NCI-H69 (cell line): ENCODE measurements around the gene EFHC1.
"Not testable (repeated sequence)": the region's sequence is repeated elsewhere in the genome, so short reads cannot be mapped to it uniquely, and the experiment has no call there.

Experiments
- DNase-seq: peaks from one replicate; lab custom pipeline; 2025; lab: John Stamatoyannopoulos, UW

The EFHC1 gene

DNA sequence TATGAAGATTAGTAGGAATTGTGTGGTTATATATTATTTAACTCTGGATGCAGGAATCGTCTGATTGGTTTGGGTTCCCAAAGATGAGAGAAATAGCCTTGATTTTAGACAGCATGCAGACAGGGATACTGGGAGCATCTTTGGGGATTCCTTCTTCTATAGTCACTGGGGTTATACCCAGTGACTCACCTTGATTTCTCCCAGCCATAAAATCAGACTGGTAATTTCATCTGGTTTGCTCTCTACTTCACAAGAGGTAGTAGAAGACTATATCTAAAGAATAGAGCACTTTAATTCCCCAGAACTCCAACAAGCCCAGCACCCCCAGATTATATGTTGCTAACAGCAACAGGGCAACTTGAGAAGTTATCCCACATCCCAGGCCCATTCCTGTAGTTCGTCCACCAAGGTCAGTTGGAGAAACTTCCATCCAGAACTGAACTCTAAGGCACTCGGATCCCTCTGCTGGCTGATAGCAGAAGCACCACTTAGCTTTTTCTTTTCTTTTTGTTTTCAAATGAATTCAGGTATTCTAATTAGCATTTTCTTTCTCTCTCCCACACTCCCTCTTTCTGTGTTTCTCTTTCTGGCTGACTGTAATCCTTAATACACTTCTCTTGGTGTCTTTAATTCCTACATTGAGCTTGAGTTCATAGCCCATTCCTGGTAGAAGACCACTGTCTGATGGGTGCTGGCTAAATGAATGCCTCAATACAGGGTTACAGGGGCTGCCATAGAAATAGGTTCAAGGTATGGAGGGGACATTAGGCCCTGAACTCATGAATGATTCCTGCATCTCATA is 20.4 kb upstream of the EFHC1 start:
- peak; percentile 81 for DNase-seq

DNA sequence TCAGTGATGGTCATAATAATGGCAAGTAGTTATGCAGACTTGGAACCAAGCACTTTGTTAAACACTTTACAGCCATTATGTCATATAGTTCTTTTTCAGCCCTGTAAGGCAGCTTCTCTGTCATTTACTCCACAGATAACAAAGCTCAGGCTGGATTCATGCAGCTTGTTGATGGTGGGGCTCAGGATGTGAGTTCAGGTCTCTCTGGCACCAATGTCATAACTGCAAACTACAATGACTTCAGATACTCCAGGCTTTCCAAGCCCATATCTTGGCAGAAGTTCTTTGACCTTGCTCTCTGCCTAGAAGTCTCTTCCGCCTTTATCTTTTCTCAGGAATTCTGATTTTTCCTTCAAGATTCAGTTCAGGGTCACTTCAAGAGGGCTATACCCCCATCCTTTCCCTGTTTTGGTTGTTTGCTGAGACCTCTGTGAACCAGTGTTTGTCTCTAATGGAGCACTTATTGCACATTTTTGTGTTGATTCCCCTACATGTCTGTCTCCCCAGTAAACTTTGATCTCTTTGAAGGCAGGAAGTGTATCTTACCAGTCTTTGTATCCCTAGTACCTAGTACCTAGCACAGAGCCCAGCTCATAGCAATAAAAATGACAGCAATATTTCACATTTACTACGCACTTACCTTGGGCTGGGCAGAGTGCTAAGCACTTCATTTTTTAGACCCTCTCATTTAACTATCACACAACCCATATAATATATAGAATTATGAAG is 19.7 kb upstream of the EFHC1 start:
- no peak for DNase-seq

- no peak for DNase-seq
These were observed 17.1 kb upstream of the EFHC1 start for GRCh38 chr6:52403086-52403485.

DNA sequence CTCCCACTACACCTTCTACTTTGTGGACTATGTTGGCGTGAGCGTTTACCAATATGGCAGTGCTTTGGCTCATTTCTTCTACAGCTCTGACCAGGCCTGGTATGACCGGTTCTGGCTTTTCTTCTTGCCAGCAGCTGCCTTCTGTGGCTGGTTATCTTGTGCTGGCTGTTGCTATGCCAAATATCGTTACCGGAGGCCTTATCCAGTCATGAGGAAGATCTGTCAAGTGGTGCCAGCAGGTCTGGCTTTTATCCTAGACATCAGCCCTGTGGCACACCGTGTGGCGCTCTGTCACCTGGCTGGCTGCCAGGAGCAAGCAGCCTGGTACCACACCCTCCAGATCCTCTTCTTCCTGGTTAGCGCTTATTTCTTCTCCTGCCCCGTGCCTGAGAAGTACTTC is 16.5 kb upstream of the EFHC1 start:
- DNase-seq = peak; percentile 97

GRCh38 chr6:52405243-52405642 is 14.9 kb upstream of the EFHC1 start:
- DNase-seq = no peak

GRCh38 chr6:52407467-52407866 is 12.7 kb upstream of the EFHC1 start:
- DNase-seq = peak; percentile 85

DNA sequence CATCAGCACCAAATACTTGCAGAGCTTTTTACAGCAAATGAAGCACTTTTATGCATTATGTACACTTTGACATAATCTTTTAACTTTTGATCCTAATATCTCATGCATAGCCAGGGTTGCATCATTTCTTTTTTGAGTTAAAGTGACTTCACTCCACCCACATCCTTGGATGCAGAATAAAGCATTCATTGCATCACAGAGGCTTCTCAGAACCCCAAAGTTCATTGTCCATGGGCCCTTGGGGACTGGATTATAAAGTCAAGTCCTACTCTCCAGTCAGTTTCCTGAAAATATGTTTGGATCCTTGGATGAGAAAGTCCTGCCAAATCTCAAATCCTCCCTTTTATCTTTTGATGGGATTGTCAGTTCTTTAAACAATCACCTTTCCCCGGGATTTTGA is 10.6 kb upstream of the EFHC1 start:
- DNase-seq = no peak

DNA sequence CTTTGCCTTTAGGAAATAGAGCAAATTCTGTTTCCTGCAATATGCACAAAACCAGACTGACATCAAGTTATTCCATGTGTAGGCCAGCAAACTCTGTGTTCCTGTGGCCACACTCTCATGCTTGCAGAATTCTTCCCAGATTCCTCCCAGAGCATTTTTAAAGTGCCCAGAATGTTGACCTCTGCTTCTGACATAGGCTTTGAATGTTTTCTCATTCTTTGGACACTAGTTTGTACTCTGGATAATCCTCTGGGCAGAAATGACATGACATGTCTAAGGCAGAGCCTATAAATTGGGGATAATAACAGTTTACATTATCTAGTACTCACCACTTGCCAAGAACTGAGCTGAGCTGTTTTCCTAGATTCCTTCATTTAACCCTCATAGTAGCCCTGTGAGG is 9.2 kb upstream of the EFHC1 start:
- DNase-seq = no peak

GRCh38 chr6:52411911-52412310 is 8.2 kb upstream of the EFHC1 start:
- DNase-seq = no peak

DNA sequence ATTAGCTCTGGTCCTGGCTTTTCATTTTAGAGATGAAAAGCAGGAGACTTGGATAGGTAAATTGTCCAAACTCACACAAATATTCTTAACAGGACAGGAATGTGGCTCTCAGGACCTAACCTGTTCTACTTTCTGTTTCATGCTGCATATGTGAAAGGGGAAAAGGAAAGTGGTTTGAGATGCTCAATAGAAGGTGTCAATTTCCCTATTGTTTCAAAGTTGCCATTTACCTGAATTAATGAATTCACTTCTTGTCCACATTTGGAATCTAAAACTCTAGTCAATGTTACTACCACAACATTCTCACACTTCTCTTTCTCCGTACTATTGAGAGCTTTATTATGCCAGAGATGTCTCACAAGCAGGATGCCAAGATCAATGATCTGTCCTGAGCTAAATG is 4.8 kb upstream of the EFHC1 start:
- no peak for DNase-seq

GRCh38 chr6:52415917-52416628 is 4.1 kb upstream of the EFHC1 start:
- DNase-seq = no peak

DNA sequence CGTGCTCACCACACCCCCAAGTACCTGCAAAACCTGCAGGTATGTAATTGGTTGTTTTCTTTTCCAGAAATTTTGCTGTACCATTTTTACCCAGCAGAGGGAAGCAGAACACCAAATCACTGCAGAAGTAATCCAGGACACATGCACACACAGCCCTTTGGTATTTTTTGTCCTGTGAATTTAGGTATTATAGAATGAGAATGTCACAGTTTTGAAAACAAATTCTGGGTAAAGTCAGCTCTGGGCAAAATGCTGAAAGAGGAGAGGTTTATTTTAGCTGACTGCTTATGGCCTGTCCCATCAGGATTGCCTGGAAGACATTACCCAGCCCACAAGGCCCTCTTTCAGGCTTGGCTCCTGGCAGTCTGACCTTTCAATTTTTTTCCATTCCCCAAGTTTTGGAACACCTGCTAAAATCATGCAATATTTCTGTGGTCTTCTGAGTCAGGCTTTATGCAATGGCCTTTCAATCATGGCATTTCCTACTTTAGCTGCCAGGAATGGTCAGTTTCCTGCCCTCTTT is 3.5 kb upstream of the EFHC1 start:
- DNase-seq = peak; percentile 77

DNA sequence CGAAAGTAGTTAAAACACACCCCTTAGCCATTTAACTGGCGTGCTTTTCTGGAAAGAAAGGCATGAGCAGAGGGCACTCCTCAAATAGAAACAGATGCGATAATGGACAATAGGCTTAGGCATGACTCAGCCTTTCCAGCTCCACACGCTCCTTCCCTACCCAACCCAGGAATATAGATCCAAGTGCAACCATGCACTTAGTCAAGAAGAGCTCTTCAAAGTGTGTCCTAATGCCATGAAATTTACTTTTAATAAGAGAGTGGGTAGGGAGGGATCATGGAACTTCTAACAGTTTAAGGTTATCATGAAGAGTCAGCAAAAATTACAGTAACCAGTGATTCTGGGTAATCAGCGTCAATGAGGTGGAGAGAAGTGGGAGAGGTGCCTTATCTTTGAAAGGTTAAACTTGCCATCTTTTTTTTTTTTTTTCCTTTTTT is 2.4 kb upstream of the EFHC1 start:
- peak; percentile 66 for DNase-seq

GRCh38 chr6:52418606-52419005 is 1.5 kb upstream of the EFHC1 start:
- peak; percentile 67 for DNase-seq

- DNase-seq = peak; percentile 93
These were observed 671 bp downstream of the EFHC1 start for GRCh38 chr6:52420668-52421358.

DNA sequence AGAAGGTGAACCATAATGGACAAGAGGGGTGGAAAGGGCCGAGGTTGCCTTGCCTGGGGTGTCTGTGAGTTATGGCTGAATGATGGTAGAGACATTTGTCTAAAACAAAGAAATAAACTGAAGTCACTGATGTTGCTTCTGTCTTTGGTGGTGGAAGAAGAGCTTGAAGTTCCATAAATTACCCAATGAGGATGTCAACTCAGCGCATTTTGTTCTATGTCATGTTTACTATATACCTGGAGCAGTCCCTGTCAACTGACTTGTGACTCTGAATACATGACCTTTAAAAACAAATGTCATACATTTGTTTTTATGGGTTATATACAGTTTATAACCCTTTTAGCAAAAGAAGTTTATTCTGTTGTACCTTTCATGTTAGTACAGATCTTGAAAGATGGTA is 2.0 kb downstream of the EFHC1 start:
- no peak for DNase-seq

GRCh38 chr6:52423448-52423847 is 3.3 kb downstream of the EFHC1 start:
- DNase-seq = no peak

DNA sequence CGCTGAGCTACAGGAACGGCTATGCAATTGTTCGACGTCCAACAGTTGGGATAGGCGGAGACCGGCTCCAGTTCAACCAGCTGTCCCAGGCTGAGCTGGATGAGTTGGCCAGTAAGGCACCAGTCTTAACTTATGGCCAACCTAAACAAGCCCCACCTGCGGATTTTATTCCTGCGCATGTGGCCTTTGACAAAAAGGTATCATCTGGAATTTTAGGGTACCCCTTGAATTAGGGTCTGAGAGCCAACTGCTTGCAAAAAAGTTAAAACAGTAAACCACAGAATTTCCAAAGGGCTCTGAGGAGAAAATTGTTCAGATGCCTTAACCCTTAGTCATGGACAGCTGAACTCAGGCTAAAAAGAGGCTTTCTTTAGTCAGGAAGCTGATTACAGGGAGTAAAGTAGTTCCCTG is 3.8 kb downstream of the EFHC1 start:
- no peak for DNase-seq

DNA sequence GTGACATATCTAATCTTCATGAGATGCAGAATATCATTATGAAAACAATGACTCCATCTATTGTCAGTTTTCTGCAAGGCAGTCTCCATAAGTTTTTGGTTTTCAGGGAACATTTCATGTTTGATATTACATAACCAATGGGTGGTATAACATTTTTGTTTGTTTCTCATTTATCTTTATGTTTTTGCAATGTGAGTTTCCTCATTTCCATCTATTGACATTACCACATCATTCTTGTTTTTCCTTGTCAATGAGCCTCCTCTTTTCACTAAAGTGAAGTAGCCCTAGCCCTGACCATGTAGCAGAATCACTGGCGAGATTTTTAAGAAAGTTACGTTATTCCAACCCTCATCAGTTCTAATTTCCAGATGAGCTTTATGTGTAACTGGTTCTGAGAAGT is 4.4 kb downstream of the EFHC1 start:
- DNase-seq = no peak

- no peak for DNase-seq
These were observed 6.5 kb downstream of the EFHC1 start for GRCh38 chr6:52426667-52427066.

GRCh38 chr6:52433294-52433693 is 13.2 kb downstream of the EFHC1 start:
- not testable (repeated sequence) for DNase-seq

DNA sequence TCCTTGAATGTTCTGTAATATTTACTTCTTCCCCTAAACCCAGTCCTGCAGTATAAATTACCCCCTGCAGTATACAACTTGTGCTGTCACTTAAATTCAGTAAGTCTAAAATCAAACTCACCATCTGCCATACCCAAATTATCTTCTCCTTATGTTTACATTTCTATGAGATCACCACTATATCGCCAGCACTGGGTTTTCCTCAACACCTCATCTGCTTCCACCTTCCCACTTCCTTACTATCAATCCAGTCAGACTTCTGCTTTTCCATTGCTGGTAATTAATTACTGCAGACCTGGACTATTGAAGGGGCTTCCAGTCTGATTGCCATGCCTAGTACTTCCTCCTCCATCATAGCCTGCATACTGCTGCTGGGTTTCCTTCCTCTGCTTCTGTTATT is 15.2 kb downstream of the EFHC1 start:
- peak; percentile 90 for DNase-seq
